Stomach (tissue), 4 donors: ENCODE results near the gene ASB7.

ENCODE experiments used
- EP300 ChIP-seq: sonication (generic); formaldehyde crosslinking; IDR thresholded peaks from one replicate; pipeline ENCODE4 v1.6.1; 2017; ENCODE audit warnings: antibody characterized with exemption
- POLR2A ChIP-seq, 4 donors: fragments of 450-650 bp; IDR thresholded peaks; one replicate each; pipeline ENCODE4 v1.6.1; 2016; ENCODE audit warnings: antibody characterized with exemption in 4 of 4, control low read depth in 2 of 4, mild to moderate bottlenecking in 1 of 4, moderate library complexity in 1 of 4
- POLR2AphosphoS5 ChIP-seq, 3 donors: sonication (generic); formaldehyde crosslinking; IDR thresholded peaks; one replicate each; pipeline ENCODE4 v1.6.1; 2016; ENCODE audit warnings: antibody characterized with exemption in 3 of 3
- TF ChIP-seq, protein P1 (sequence below), 7 experiments: fragments of 450-650 bp in 4 of 7; fragments of 200-600 bp in 3 of 7; sonication (generic) in 3 of 7; IDR thresholded peaks; one replicate each; pipeline ENCODE4 v1.5.1; 2016 to 2019; ENCODE audit warnings: antibody characterized with exemption in 7 of 7, control low read depth in 2 of 7, mild to moderate bottlenecking in 1 of 7

DNA sequence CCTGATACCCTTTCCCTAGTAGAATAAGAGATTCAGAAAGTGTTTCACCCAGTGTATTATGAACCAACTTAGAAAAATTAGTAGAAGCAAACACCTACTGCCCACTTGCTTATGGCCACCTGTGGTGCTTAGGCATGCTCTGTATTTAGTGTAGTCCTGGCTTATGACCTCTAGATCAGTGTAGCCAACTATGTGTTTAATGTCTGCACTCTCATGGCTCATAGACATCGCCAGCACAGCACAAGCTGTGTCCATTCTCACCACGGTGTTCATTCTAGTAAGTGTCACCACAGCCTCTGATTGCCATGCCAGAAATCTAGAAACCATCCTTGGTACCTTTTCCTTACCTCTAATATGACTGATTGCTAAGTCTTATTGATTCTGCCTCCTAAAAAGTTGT lies 14.3 kb downstream of the ASB7 start:
- TF ChIP-seq POLR2A (IDR thresholded peaks at IDR 0.05) (no peak), EP300 (no peak), POLR2AphosphoS5 (IDR thresholded peaks at IDR 0.05) (no peak)
- TF ChIP-seq, protein P1, sequence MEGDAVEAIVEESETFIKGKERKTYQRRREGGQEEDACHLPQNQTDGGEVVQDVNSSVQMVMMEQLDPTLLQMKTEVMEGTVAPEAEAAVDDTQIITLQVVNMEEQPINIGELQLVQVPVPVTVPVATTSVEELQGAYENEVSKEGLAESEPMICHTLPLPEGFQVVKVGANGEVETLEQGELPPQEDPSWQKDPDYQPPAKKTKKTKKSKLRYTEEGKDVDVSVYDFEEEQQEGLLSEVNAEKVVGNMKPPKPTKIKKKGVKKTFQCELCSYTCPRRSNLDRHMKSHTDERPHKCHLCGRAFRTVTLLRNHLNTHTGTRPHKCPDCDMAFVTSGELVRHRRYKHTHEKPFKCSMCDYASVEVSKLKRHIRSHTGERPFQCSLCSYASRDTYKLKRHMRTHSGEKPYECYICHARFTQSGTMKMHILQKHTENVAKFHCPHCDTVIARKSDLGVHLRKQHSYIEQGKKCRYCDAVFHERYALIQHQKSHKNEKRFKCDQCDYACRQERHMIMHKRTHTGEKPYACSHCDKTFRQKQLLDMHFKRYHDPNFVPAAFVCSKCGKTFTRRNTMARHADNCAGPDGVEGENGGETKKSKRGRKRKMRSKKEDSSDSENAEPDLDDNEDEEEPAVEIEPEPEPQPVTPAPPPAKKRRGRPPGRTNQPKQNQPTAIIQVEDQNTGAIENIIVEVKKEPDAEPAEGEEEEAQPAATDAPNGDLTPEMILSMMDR (IDR thresholded peaks at IDR 0.05): no peak
